Activated CD4-positive, alpha-beta T cell treated with anti-CD3 and anti-CD28 coated beads, Interleukin-10, Interleukin-2, amounts not matched to agents 100 ng/mL and 50 ng/mL, durations not matched to agents 16 hours and 8 hours (primary cell): Measurements from ENCODE around the gene GPR152.
A peak's percentile ranks its signal among the peaks of the same experiment; 100 is the strongest.

ENCODE experiments used
- DNase-seq: peaks from one replicate; pipeline ENCODE4 v3.0.0-alpha.2; 2020

GPR152 gene

GRCh38 chr11:67464411-67465188 is 12.1 kb upstream of the GPR152 start:
- peak; percentile 97 for DNase-seq

- DNase-seq: no peak
These were observed 11.3 kb upstream of the GPR152 start for GRCh38 chr11:67463680-67464410.

GRCh38 chr11:67463186-67463585 is 10.7 kb upstream of the GPR152 start:
- no peak for DNase-seq

GRCh38 chr11:67458266-67458665 is 5.7 kb upstream of the GPR152 start:
- DNase-seq: no peak

- no peak for DNase-seq
These were observed 4.9 kb upstream of the GPR152 start for GRCh38 chr11:67457453-67457852.

GRCh38 chr11:67456068-67456705 is 3.7 kb upstream of the GPR152 start:
- DNase-seq: no peak

GRCh38 chr11:67455054-67455453 is 2.5 kb upstream of the GPR152 start, which contains the start of gene CABP4:
CABP4 (plus strand) TSS chr11:67455354; CDS start chr11:67455424, 70 bp downstream.
- DNase-seq: no peak

- DNase-seq: no peak
These were observed 1.5 kb upstream of the GPR152 start for GRCh38 chr11:67453816-67454732.

- no peak for DNase-seq
These were observed 912 bp downstream of the GPR152 start for GRCh38 chr11:67451658-67451976.

- DNase-seq: no peak
These were observed 1.5 kb downstream of the GPR152 start for GRCh38 chr11:67450796-67451657.

GRCh38 chr11:67449116-67449844 is 3.2 kb downstream of the GPR152 start:
- DNase-seq: no peak

- no peak for DNase-seq
These were observed 4.3 kb downstream of the GPR152 start for GRCh38 chr11:67448220-67448609.

- no peak for DNase-seq
These were observed 7.0 kb downstream of the GPR152 start for GRCh38 chr11:67445515-67445914.

- no peak for DNase-seq
These were observed 9.8 kb downstream of the GPR152 start for GRCh38 chr11:67442504-67443404.

GRCh38 chr11:67441731-67442351 is 10.7 kb downstream of the GPR152 start:
- DNase-seq: no peak

- DNase-seq: no peak
These were observed 11.4 kb downstream of the GPR152 start for GRCh38 chr11:67441098-67441563.

GRCh38 chr11:67440229-67441097 is 12.1 kb downstream of the GPR152 start:
- DNase-seq: peak; percentile 52
